Measurements from ENCODE around the gene TCF4.

The TCF4 gene

DNA sequence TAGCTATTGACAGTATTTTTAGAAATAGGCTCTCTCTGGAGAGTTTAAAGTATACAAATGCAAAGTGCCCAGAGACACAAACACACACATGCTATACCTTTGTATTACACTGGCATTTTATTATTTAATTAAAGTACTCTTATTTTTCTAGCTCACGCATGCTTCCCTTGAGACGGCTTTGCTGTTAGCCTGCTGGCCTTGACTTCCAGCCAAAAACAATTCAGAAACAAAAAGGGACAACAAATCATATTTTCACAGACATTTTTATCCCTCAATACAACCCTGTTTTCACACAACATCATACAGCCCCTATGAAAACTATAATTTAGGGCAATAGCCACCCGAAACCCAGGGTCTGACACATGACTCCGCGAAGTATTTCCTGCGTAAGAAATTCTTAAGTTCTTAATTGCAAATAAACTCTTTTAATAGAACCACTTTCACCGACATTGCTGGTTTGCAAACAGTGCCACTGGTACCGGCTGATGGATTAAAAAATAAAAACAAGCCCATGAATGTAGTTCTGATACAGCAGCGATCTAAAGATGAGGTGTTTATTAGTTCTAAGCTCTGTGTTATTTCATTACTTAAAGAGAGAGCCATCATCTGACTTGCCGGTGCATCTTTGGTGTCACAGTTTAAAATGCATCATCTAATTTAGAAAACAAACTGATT, 185.1 kb downstream of the TCF4 start:
- intact Hi-C loops (cut with DNase I) = loop anchor here (5.0 kb wide), 2 partner anchors 166 to 184 kb away; partner anchors contain the start of gene TCF4
- no peak for DNase-seq

DNA sequence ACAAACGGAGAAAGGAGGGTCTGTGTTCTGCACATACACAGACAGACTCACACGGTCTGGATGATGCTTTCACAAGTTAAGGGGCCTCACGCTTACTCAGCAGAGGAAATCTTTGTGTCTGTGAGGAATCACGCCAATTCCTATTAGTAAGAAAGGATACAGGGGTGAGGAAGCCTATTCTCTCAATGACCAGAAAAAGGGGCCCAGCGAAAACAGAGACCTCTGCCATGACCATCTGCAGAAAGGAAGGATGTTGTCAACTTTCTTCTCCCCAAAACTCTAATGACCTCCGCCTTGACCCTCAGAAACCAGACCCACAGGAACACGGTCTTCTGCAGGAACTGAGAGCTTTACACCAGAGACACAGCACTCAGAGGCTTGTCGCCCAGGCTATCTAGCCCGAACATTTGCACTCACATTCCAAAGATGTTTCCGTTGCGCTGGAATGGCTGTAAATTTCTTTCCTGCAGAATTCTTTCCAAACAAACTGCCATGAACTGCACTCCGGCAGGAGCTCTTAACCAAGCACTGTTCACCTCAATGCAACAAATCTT, 186.3 kb downstream of the TCF4 start:
- intact Hi-C loops (cut with DNase I) = loop anchor here (5.0 kb wide), 2 partner anchors 164 to 186 kb away; partner anchors contain the start of gene TCF4
- peak in 1 of 10 donors; percentile 72 for DNase-seq

DNA sequence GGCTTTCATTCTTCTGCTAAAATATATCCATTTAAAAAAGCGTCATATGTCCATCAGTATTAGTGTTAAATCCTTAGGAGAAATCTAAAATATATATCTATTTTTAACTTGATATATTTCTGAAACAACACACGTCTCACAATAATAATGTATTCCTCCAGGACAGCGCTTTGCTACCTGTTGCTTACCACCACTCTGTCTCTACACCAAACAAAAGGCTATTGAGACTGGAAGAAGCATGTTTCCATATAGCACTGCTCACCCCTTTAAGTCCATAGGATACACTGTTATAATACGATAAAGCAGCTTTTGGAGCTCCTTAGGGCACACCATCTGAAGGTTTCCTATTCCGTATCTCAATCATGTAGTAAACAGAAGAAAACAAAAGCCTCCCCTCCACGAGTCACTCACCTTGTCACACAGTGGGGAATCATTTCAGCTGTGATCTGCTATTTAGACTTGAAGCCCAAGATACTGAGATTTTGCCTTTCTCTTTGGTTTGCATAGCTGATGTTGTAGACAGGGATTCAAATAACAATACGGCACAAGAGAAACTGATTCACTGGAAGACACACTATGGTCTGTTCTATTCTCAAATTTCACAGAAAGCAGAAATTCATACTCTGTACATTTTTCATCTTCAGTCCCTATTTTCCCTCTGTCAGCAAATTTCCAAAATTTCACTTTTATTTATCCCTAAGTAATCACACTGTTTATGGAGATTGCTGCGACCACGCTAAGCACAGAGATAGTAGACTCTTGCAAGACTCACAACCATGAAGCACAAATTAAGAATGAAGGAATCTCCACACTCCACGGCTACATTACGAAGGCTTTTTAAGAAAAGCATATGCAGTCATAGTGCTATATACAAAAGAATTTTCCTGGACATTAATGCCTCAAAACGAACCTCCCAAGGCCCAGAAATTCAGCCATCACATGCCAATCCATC, 187.1 kb downstream of the TCF4 start:
- DNase-seq = no peak
- intact Hi-C loops (cut with DNase I) = loop anchor here (5.0 kb wide), 2 partner anchors 164 to 186 kb away; partner anchors contain the start of gene TCF4

DNA sequence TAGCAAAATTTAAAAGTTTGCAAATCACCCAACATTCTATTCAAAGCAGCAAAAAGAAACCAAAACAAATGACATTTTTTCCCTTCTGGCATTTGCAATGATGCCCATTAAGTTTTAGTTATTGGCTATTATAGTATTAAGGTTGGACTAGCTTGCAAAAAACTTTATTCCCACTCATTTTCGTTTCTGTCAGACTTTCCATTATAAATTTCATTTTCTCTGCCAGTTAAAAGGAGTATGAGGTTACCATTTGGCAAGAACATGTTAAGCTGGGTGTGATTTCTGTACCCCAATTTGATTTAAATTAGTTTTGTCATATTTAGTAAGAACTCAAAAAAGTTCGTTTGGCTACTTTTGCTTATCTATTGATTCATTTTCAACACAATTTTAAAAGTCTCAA, 187.9 kb downstream of the TCF4 start:
- no peak for DNase-seq
- intact Hi-C loops (cut with DNase I) = loop anchor here (5.0 kb wide), 2 partner anchors 163 to 187 kb away; partner anchors contain the start of gene TCF4

DNA sequence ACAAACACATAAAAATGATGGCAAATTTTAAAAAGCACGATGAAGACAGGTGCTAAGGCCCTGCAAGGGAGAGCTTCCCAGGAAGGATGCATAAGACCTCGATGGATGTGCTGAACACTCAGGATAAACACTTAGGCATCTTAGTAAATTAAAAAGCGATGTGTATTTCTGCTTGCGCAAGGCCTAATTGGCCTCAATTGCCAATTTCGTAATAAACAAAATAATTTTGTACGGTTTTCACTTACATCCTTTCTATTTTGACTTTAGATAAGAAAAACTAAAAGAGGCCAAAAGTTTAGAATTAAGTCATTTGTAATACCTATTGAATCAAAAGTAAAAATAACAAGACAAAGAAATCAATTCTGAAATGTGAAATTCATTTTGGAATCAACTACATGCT, 189.1 kb downstream of the TCF4 start:
- intact Hi-C loops (cut with DNase I) = loop anchor here (5.0 kb wide), 1 partner anchor 77 kb away; no protein-coding TSS in a partner anchor

DNA sequence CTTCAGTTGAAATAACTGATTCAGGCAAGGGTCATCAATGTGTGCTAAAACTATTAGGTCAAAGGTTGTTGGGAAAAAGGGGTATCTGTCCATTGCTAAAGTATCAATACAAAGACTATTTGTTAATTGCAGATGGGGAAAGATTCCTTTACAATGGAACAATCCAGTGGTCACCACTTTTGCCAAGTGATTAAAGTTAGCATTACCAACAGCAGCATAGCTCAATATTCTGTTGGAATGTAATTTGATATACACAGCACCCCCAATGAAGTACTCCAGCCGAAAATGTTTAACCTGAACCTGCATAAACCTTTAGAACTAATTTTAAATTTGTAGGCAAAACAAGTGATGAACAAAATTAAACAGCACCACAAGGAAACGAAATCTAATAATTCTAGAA, 191.0 kb downstream of the TCF4 start:
- DNase-seq = no peak
- intact Hi-C loops (cut with DNase I) = loop anchor here (5.0 kb wide), 1 partner anchor 75 kb away; no protein-coding TSS in a partner anchor

More for the DNA sequence above, 189.1 kb downstream of the TCF4 start:
- DNase-seq = no peak

DNA sequence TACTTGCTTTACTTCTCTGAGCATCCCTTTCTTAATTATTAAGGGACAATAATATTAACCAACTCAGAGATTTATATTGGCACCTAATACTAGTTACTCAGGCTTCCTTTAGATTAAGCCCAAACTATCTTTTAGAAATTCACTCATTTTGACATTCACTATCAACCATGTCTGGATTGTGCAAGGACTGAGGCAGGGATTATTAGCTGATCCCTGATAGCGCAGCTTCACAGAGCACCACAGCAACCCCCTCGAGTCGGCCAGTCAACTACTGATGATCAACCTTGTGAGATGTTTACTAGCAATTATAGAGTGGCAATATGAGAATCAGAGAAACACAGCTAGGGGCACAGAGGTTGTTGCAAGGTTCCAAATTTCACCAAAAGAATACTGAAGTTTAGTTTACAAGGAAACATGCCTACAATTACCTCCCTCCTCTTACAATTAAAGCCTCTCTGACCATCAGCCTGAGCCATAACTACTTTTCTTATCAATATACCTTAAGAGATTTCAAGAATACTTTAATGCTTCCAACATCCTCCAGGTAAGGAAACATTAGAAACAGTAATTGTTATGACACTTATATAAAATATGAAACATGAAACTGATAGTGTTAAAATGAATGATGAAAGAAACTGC, 191.6 kb downstream of the TCF4 start:
- intact Hi-C loops (cut with DNase I) = loop anchor here (5.0 kb wide), 1 partner anchor 74 kb away; no protein-coding TSS in a partner anchor
- DNase-seq = peak in 1 of 10 donors; percentile 78

DNA sequence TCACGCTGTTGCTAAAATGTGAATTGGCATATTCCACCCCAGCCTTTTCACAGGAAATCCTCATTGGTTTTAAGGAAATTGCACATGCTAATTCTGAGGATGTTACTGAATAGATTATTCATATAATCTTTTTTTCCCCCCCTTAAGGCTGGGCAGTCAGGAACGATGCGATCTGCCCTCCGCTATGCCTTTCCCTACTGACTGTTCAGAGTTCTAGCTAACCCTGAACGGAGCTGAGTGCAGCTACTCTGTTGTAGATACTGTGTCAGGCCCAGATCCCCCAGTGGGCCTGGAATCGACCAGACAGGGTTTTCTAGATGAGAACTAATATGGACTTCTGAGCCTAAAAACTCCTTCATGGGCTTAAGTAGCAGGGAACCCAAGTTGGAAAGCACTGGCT, 192.2 kb downstream of the TCF4 start:
- intact Hi-C loops (cut with DNase I) = loop anchor here (5.0 kb wide), 1 partner anchor 73 kb away; no protein-coding TSS in a partner anchor
- DNase-seq = peak in 3 of 10 donors; percentile 28 to 85 (median 48)

DNA sequence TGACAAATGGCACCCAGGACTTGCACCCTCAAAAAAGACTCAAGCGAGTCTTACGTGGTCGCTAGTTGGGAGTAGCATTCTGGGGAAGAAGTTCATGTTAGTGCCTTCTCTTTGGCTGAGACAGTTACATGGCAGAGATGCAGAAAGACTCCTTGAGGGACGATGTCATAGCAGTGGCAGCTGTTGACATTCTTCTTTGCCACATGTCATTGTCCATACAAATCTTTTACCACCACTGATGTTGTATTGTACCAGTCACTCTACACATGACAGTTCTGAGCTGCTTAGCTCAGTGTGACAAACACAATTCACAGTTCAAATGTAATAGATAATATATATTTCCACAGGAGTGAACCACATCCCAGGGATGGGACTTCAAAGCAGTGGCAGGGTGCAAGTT, 197.1 kb downstream of the TCF4 start:
- no peak for DNase-seq
- intact Hi-C loops (cut with DNase I) = no loop called here

DNA sequence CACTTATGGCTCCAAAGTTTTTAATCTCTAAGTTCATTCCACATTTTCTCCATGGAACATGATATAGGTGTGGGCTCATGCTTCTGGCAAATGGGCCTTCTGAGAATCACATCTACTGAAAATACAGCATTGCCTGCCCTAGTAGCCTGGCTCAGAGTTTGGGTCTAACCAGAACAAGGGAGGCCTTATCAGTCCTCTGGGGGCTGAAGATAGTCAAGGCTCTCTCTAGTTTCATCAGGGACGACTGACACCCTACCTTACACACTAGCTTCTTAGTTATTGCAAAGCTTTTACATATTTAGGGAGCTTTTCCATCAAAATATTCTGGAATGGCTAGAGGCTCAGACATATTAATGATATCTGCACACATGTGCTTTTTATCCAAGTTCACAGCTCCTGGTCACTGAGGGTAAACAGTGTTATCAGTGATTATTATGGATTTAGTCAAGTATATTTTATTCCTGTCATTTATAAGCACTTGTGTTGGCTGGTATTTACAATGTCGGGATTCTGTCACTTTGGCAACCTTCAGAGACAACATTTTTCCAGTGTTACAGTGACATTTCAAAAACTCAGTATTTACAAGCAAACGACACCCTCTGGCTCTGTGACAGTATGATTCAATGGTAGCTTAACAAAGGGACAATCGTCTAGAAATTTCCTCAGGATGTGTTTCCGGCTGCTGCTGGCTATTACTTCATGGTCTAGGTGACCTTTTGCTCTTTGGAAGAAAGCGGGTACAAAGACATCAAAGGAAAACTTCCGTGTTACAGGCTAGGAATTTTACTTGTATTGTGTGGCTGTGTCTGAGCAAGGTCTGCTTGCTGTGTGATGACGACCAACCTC, 200.6 kb downstream of the TCF4 start:
- no peak for DNase-seq
- intact Hi-C loops (cut with DNase I) = loop anchor here (5.0 kb wide), 1 partner anchor 35 kb away; no protein-coding TSS in a partner anchor

DNA sequence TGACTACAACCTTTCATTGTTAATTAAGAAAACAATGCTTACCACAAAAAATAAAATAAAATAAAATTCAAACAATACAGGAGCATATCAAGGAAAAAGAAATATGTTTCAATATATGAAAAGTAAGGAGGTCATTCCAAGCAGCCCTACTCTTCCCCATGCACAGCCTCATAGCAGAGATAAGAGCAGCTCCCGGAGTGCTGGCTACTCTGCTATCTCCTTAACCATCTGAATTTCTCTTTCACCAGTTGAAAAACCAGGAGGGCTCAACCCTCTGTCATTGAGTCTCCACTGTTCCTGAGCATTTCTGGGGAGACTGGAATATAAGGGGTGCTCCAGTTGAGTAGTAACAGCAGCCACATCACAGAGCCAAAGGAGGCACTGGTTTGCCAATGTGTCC, 201.4 kb downstream of the TCF4 start:
- intact Hi-C loops (cut with DNase I) = loop anchor here (5.0 kb wide), 1 partner anchor 34 kb away; no protein-coding TSS in a partner anchor
- DNase-seq = no peak

DNA sequence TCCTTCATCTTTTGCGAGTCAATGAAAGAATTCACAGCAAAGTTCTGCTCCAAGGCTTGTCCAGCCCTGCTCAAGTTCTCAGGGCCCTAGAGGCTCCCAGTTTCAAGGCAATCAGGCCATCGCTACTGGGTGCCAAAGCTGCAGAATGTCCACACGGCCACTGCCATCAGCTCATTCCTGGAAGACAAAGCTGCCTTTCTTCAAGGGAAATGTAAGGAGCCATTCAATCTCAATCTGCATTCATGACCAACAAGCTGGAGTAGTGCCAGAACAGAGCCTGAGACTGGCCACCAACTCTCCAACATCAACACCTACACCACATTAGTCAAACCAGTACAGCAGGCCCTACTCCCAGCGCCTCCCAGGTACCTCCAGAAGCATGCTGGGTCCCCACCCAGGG, 202.2 kb downstream of the TCF4 start:
- peak; percentile 51 to 95 (median 66) for DNase-seq

DNA sequence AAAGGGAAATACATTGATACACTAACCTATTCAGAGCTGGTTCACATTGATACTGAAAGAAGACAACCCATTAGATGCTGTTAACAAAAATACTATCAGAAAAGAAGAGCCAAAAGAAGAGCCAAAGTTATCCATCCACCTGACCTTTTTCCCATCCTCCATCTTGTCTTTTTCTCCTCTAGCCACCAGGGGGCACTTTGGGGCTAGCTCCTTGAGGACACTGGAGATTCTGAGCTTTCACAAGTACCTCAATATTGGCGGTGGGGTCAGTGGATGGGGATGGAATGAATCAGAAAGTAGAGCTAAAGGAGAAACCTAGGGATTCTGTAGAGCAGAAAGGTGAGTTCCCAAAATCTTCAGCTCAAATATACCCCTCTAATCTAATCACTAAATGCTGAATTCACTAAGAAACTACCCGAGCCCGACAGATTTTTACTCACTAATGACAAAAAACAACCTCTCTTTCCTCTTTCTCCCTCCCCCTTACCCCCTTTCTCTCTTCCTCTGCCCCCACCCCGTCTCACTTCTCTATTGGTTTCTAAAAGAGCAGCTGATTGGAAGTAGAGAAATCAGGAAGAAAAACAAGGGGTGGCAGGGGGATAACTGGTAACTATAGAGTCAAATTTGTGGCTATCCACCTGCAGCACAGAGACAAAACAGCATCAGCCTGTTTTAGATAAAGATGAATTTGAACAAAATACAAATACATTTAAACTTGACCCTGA, 203.3 kb downstream of the TCF4 start:
- peak in 3 of 10 donors; percentile 44 to 88 (median 58) for DNase-seq
- intact Hi-C loops (cut with DNase I) = loop anchor here (5.0 kb wide), 1 partner anchor 32 kb away; no protein-coding TSS in a partner anchor

More for the DNA sequence above, 202.2 kb downstream of the TCF4 start:
- intact Hi-C loops (cut with DNase I) = loop anchor here (5.0 kb wide), 1 partner anchor 33 kb away; no protein-coding TSS in a partner anchor

DNA sequence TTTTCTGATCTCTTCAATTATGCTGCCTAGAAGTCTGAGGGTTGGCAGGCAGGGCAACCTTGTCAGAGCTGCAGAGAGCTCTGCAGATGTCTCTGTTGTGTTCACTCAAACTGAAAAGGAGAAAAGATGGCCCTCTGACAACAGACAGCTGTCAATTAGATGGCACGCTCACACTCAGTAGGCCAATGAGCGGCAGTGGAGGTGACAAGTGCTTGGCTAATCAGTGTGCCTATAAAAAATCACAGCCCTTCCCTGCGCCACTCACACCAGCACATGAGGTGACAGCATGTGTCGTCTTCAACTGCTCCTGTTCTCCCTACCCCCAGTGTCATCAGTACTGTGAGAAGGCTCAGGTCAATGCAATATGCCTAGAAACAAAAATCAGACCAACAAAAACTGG, 203.9 kb downstream of the TCF4 start:
- intact Hi-C loops (cut with DNase I) = no loop called here
- DNase-seq = peak in 1 of 10 donors; percentile 81

DNA sequence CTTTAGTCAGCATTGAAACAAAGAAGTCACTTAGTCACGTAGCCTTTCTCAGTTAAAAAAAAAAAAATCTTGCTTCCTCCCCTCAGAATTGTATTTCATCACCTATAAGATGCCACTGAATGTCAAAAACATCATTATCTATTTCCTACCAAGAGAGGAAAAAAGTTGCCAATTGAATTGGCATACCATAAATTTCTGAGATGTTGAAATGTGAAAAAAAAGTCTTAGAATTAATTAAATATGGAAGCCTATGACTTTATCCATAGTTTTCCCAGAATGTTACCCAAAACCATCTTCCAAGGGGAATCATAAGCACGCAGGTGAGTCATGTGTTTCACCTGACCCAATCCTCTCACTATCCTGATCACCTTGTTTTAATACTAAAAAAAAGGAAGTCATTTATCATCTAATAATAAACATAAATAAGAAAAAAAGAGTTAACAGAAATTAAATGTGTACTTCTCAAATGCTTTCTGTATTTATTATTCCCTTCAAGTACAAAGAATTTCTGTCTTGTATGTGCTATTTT, 205.7 kb downstream of the TCF4 start:
- no peak for DNase-seq
- intact Hi-C loops (cut with DNase I) = no loop called here

DNA sequence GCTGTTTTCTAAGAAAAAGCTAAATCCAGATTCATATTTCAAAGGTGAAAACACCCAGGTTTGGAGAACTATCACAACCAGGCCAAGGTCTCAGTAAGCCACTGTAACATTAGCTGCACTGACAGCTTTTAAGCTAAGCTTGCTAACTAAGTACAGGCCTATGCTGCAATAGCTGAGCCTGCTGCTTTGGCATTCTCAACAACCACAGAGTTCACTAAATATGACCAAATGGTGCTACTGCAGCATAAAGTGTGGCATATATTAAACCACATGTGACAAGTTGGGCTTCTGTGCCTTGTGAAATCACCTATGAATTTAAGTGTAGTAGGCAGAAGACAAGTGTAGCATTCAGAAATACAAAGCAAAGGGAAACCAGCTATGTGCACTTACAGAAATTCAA, 206.7 kb downstream of the TCF4 start:
- no peak for DNase-seq
- intact Hi-C loops (cut with DNase I) = no loop called here

DNA sequence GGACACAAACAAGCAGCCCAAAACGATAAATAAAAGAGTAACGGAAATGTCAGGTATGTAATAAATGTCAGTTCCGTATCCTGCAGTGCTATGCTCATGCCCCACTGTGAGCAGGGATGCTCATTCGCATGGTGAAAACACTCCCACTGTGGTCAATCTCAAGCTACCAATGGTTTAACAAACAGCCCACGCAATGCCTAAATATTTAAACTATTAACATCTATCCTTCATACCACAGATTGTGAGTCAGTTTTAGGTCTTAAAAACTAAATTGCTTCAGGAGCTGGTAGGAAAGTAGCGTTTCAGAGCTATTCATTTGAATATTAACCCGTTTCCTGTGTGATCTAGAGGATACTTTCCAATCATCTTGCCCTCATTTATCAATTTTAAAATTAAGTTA, 207.4 kb downstream of the TCF4 start:
- intact Hi-C loops (cut with DNase I) = no loop called here
- DNase-seq = no peak

DNA sequence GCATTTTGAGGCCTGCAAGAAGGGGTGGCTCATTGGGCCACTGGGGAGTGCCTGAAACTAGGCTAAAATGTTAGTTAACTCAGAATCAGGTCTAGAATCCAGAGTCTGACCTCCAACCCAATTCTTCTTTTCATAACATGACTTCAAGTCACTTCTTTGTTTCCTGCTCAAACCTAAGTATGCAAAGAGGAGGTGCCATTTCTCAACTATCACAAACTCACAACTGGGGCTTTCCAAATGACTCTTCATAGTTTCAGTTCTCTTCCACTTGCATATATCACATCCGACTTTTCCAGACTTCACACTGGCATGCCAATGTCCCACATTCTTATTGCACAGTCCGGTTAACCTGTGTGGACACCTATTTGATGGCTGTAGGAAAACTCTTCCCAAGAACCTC, 211.6 kb downstream of the TCF4 start:
- intact Hi-C loops (cut with DNase I) = no loop called here
- no peak for DNase-seq
